Measurements from ENCODE around the gene PEX19. TPM values are rescaled to one million over a fixed set of nuclear protein-coding genes. Genes with fewer than 3 reads are reported as not detected.

Gene PEX19
- total RNA-seq, 2 donors from 2014 or later = 15.6 to 18.5 TPM

DNA sequence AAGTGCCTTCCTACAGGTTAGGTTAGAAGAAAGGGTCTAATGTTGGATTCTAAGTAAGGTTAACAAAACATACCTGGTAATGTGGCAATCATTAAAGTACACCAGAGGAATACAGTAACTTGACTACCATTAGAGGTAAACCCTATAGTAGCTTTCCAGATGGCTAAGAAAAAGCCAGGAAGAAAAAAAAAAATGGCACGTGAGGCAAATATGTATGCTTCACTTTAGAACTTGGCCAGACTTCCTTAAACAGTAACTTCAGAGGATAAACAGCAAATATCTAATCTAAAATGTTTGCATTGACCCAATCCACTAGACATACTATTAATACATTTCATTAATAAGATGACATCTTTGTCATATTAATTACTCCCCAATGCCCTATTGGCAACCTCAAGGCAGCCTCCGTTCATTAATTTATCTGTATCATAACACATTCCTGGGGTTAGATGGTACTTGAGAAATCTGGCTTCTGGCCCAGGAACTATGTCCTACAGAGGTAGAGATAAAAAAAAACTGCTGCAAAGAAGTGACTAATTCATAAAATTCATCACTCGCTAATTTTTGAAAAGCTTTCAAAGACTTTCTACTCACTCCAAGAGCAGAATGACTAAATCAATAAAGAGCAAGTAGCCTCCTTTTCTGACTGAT lies 28.4 kb downstream of the PEX19 start:
- intact Hi-C loops (cut with DNase I) = loop anchor here (10.0 kb wide), 1 partner anchor 62 kb away; the partner anchor contains the start of gene CASQ1
- no peaks in the 10 kb centered on the region for H3K27me3 ChIP-seq
- no peaks in the 10 kb centered on the region for H3K36me3 ChIP-seq (replicated peaks in 1 of 2; ENCODE audit: insufficient read depth in 1 of 2, low read depth in 2 of 2)
- no peak overlapping the region for H3K4me3 ChIP-seq
- 4 to 9% methylated on average over 3 of the region's 3 CpGs for WGBS, 2 donors
- no peak for TF ChIP-seq POLR2A (IDR thresholded peaks at IDR 0.05)
- TF ChIP-seq, protein P1, sequence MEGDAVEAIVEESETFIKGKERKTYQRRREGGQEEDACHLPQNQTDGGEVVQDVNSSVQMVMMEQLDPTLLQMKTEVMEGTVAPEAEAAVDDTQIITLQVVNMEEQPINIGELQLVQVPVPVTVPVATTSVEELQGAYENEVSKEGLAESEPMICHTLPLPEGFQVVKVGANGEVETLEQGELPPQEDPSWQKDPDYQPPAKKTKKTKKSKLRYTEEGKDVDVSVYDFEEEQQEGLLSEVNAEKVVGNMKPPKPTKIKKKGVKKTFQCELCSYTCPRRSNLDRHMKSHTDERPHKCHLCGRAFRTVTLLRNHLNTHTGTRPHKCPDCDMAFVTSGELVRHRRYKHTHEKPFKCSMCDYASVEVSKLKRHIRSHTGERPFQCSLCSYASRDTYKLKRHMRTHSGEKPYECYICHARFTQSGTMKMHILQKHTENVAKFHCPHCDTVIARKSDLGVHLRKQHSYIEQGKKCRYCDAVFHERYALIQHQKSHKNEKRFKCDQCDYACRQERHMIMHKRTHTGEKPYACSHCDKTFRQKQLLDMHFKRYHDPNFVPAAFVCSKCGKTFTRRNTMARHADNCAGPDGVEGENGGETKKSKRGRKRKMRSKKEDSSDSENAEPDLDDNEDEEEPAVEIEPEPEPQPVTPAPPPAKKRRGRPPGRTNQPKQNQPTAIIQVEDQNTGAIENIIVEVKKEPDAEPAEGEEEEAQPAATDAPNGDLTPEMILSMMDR (IDR thresholded peaks at IDR 0.05) = no peak
- DNase-seq (peak in 1 of 4 donors; percentile 11), ATAC-seq (no peak)
- peaks cover 62% of the 10 kb centered on the region for H3K4me1 ChIP-seq
- peak overlapping the region in 1 of 4 donors; percentile 39 for H3K27ac ChIP-seq
- no peaks in the 10 kb centered on the region for H3K9me3 ChIP-seq

DNA sequence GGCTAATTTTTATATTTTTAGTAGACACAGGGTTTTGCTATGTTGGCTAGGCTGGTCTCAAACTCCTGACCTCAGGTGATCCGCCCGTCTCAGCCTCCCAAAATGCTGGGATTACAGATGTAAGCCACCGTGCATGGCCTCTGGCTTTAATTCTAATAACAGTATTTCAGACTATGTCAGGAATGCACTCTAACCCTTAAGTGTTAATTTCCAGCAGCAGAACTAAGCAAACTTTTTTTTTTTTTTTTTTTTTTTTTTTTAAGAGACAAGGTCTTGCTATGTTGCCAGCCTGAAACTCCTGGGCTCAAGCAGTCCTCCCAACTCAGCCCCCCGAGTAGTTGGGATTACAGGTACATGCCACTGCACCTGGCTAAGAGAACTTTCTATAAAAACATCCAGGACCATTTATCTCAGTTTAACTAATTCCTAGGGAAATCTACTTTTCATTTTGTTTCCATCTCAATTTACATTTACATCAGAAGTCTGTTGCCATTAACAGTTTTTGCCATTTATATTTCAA lies 29.1 kb downstream of the PEX19 start:
- intact Hi-C loops (cut with DNase I) = loop anchor here (10.0 kb wide), 1 partner anchor 61 kb away; the partner anchor contains the start of gene CASQ1
- Histone ChIP-seq H3K4me3 (no peak overlapping the region), H3K9me3 (no peaks in the 10 kb centered on the region), H3K27me3 (no peaks in the 10 kb centered on the region), H3K27ac (no peak overlapping the region), H3K36me3 (replicated peaks in 1 of 2; ENCODE audit: insufficient read depth in 1 of 2, low read depth in 2 of 2) (no peaks in the 10 kb centered on the region), H3K4me1 (peaks cover 65% of the 10 kb centered on the region)
- TF ChIP-seq, protein P1 (IDR thresholded peaks at IDR 0.05) = no peak
- no peak for TF ChIP-seq POLR2A (IDR thresholded peaks at IDR 0.05)
- ATAC-seq = no peak
- 80 to 82% methylated on average over 4 of the region's 4 CpGs for WGBS, 2 donors
- DNase-seq = no peak

DNA sequence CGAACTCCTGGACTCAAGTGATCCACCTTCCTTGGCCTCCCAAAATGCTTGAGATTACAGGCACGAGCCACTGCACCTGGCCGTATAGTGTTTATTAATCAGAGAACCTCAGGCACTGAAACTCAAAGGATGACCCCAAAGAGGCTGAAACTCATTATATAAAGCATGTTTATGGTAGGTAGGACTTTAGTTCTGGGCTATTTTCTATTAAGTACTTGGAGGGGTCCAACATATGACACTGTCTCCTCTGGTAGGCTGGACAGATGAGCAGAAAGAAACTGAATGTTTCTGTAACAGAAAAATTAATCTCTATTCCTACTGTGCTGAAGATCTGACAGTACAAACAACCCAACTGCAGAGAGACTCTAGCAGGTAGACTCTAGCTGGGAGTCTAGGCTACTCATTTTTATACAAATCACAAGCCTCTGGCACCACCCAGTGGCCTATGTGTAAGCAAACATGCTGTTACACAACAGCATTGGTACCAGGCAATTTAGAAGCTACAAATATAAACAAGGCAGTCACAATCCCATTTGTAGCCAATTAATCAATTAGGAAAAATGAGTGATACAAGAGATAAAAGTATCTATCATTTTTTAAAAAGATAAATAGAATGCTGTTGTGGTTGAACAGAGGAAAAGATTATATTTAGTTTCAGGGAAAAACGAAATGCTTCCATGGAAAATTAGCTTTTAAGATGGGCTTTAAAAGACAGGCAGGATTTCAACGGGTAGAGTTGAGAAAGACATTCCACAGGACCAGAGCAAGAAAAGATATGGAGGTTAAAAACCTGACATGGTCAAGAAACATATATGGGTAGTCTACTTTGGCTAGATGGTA lies 33.0 kb downstream of the PEX19 start:
- Histone ChIP-seq H3K36me3 (replicated peaks in 1 of 2; ENCODE audit: insufficient read depth in 1 of 2, low read depth in 2 of 2) (no peaks in the 10 kb centered on the region), H3K4me1 (peaks cover 47% of the 10 kb centered on the region), H3K4me3 (no peak overlapping the region), H3K27me3 (no peaks in the 10 kb centered on the region), H3K9me3 (no peaks in the 10 kb centered on the region), H3K27ac (peak overlapping the region; percentile 18 to 42 (median 34))
- ATAC-seq = peak; percentile 94
- 43 to 53% methylated on average over 5 of the region's 5 CpGs for WGBS, 2 donors
- peak in 1 of 3 donors; percentile 5 for TF ChIP-seq POLR2A (IDR thresholded peaks at IDR 0.05)
- TF ChIP-seq, protein P1 (IDR thresholded peaks at IDR 0.05) = peak; percentile 45 to 95 (median 80)
- peak; percentile 76 to 87 (median 85) for DNase-seq
- intact Hi-C loops (cut with DNase I) = loop anchor here (10.0 kb wide), 1 partner anchor 57 kb away; the partner anchor contains the start of gene CASQ1

DNA sequence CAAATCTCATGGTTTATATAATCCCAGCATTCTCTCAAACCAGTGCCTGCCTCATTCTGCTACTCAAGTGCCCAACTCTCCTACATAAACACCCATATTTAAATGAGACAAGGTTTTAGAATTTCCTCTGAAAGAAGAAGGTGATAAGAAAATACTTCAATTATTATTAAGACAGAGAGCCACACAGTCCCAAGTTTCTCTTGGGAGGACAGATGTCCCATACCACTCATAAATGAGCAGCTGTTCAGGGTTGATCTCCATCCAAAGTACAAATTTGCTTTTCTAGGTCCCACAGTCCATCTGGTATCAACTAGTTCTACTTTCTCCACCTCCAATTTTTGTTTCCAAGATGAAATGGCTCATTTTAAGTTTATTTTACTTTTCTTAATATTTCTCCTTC lies 33.9 kb downstream of the PEX19 start:
- H3K9me3 ChIP-seq = no peaks in the 10 kb centered on the region
- H3K27me3 ChIP-seq = no peaks in the 10 kb centered on the region
- ATAC-seq (no peak), DNase-seq (no peak)
- TF ChIP-seq, protein P1 (IDR thresholded peaks at IDR 0.05) = no peak
- TF ChIP-seq POLR2A (IDR thresholded peaks at IDR 0.05) = no peak
- intact Hi-C loops (cut with DNase I) = loop anchor here (10.0 kb wide), 1 partner anchor 56 kb away; the partner anchor contains the start of gene CASQ1
- peaks cover 47% of the 10 kb centered on the region for H3K4me1 ChIP-seq
- H3K27ac ChIP-seq = peak overlapping the region in 2 of 4 donors; percentile 6 to 42
- H3K4me3 ChIP-seq = no peak overlapping the region
- no peaks in the 10 kb centered on the region for H3K36me3 ChIP-seq (replicated peaks in 1 of 2; ENCODE audit: insufficient read depth in 1 of 2, low read depth in 2 of 2)
